ENCODE data around the gene DPH6. TPM values are rescaled to one million over a fixed set of nuclear protein-coding genes. Genes with fewer than 3 reads are reported as not detected.
"Not testable (repeated sequence)": the region's sequence is repeated elsewhere in the genome, so short reads cannot be mapped to it uniquely, and the experiment has no call there.

DPH6 gene
- total RNA-seq, 1 experiment from 2014 or later = 19.7 TPM

DNA sequence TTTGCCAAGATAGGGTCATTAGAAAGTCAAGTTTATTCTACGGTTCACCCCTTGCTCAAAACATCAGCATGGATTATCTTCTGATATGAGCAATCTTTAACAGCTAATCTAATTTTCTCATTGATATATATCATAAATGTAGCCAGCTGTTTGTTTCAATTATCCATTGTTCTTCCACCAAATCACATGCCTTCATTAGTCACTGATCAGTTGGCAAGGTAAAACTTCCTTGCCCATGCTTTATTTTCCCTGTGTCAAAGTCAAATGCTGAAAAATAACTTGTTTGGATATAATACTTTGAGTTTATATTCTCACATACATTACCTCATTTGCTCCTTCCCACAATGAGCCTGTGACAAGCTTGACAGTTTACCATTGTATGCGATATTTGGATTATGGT is 60.6 kb downstream of the DPH6 start:
- no peak for DNase-seq (ENCODE audit: low spot score)

- no peak for DNase-seq (ENCODE audit: low spot score)
Observed at GRCh38 chr15:35484231-35484945, 61.6 kb downstream of the DPH6 start.

GRCh38 chr15:35481992-35482391 is 64.0 kb downstream of the DPH6 start:
- DNase-seq (ENCODE audit: low spot score) = peak; percentile 93

- DNase-seq (ENCODE audit: low spot score) = no peak
Observed at GRCh38 chr15:35481064-35481463, 64.9 kb downstream of the DPH6 start.

- no peak for DNase-seq (ENCODE audit: low spot score)
Observed at GRCh38 chr15:35479423-35479822, 66.5 kb downstream of the DPH6 start.

GRCh38 chr15:35477312-35478262 is 68.4 kb downstream of the DPH6 start:
- no peak for DNase-seq (ENCODE audit: low spot score)

- DNase-seq (ENCODE audit: low spot score) = no peak
Observed at GRCh38 chr15:35471024-35471423, 74.9 kb downstream of the DPH6 start.

DNA sequence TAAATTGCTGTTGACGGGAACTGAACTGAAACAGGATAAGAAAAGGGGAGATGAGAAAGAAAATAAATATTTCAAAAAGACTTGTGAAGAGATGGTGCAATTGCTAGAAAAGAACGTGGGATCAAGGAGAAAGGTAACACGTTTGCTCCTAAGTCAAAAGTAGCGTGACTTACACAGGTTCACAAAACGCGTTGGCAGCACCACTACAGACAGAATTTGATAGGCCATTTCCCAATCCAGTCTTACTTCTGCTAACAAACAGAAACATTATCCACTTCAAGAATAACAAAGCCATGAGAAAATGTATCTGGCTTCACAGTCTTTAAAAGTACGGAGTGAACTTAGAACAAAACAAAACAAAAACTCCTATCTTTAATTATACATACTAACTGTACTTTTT is 75.5 kb downstream of the DPH6 start:
- DNase-seq (ENCODE audit: low spot score) = no peak

DNA sequence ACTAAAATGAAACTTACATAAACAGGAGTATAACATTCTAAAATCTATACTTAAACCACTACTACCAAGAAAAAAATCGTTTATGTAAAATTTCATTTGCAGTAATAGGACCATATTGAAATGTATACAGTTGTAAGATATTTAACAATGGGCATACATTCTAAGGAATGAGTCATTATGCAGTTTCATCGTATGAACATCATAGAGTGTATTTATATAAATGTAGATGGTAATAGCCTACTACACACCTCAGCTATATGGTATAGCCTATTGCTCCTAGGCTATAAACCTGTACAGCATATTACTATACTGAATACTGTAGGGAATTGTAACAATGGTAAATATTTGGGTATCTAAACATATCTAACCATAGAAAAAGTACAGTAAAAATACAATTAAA is 79.5 kb downstream of the DPH6 start:
- no peak for DNase-seq (ENCODE audit: low spot score)

DNA sequence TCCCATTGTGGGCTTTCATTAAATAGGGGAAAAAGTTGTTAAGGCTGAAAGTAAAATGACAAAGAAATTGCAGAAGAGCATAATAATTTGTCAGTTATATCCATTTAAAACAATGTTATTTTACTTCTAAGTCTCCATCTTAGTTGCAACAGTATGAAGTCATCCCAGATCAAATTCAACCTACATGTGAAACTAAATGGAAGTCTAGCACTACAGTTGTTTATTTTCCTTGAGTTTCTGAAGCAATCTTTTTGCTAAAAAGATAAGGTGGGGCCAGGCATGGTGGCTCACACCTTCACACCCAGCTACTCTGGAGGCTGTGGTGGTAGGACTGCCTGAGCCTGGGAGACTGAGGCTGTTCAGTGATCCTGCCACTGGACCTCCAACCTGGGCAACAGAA is 80.2 kb downstream of the DPH6 start:
- DNase-seq (ENCODE audit: low spot score) = no peak

DNA sequence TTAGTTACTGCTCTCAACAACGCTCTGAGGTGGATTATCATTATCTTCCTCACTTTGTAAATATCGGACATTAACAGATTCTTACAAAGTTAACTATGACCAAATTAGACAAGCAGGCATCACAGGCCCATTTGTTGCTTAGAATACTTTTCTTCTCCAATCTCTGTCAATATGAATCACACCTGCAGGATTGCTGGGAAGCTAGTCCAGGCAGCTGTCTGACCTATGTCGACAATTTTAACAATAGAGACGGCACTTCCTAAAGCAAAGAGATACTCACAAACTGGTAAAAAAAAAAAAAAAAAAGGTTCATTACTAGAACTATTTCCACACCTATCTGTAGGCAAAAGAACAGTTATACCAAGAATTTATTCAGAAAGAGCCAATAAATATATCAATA is 85.3 kb downstream of the DPH6 start:
- no peak for DNase-seq (ENCODE audit: low spot score)

- no peak for DNase-seq (ENCODE audit: low spot score)
Observed at GRCh38 chr15:35458176-35458856, 87.6 kb downstream of the DPH6 start.

GRCh38 chr15:35455201-35455600 is 90.8 kb downstream of the DPH6 start:
- no peak for DNase-seq (ENCODE audit: low spot score)

GRCh38 chr15:35450492-35450891 is 95.5 kb downstream of the DPH6 start:
- no peak for DNase-seq (ENCODE audit: low spot score)

GRCh38 chr15:35448294-35448693 is 97.7 kb downstream of the DPH6 start:
- no peak for DNase-seq (ENCODE audit: low spot score)

DNA sequence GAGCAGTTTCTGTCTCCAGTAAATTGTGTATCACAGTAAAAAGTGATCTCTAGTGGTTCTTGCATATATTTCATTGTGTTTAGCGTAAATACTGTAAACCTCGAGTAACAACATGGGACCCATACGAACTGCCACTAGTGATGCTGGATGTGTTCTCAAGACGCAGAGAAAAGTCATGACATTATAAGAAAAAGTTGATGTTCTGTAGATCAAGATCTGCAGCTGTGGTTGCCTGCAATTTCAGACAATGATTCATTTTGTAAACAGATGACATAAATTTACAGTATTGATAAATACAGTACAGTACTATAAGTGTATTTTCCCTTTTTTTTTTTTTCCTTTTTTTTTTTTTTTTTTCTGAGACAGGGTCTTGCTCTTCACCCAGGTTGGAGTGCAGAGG is 100.1 kb downstream of the DPH6 start:
- DNase-seq (ENCODE audit: low spot score) = no peak

DNA sequence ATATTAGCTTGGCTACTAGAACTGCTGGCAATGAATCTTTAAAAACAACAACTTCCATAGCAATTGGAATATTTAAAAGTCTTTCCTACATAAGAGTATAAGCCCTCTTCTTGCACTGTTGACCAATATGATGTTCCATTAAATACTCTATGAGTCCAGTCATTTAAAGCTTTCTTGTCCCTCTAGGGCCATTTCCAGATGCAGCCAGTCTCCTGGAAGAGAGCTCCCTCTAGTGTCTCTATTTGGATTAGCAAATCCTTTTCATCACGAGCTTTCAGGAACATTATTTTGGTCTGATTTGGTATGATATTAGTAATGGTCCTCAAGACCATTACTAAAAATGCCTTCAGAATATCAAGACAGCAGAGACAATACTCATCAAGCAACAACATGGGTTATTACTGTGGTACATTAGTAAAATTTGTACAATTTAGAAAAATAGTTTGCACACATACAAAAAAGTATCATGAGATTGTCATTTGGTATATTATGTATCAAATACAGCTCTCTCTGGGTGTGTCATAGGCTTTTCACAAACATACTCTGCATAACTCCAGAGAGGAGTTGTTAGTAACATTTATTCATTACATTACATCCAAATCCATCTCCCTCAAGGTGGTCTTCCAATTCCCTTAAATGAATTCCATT is 101.3 kb downstream of the DPH6 start:
- peak; percentile 46 for DNase-seq (ENCODE audit: low spot score)

- DNase-seq (ENCODE audit: low spot score) = no peak
Observed at GRCh38 chr15:35443376-35443775, 102.6 kb downstream of the DPH6 start.

GRCh38 chr15:35442742-35443141 is 103.2 kb downstream of the DPH6 start:
- DNase-seq (ENCODE audit: low spot score) = no peak

DNA sequence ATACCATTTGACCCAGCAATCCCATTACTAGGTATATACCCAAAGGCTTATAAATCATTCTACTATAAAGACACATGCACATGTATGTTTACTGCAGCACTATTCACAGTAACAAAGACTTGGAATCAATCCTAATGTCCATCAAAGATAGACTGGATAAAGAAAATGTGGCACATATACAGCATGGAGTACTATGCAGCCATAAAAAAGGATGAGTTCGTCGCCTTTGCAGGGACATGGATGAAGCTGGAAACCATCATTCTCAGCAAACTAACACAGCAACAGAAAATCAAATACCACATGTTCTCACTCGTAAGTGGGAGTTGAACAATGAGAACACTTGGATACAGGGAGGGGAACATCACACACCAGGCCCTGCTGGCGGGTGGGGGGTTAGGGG is 104.7 kb downstream of the DPH6 start:
- DNase-seq (ENCODE audit: low spot score) = not testable (repeated sequence)

DNA sequence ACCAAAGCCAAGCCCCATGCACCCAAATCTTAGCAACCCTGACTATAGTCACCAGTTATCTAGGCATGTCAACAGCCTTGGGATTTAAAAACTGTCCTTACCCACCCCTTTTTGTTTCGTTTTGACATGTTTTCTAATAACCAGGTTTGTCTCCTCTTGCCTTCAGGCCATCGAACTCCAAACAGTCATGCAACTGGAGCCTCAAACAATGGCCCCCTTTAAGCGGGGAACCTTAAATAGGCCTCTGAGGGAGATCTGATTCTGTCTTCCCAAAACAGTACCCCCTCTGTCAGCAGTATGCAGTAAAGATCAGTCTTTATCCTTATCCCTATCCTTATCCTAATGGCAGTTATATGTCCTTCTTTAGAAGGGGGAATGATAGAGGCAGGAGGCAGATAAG is 105.7 kb downstream of the DPH6 start:
- no peak for DNase-seq (ENCODE audit: low spot score)

GRCh38 chr15:35439291-35439690 is 106.7 kb downstream of the DPH6 start:
- DNase-seq (ENCODE audit: low spot score) = peak; percentile 10

All from A172 (cell line).